HEK293 (cell line): ENCODE results near the gene SYNE1.

Experiments
- CTCF ChIA-PET: fragments of 350-600 bp; formaldehyde crosslinking; extraction: SDS; loops from one replicate; lab custom pipeline; 2021; ENCODE audit warnings: antibody characterized with exemption; lab: Yijun Ruan, JAX
- POLR2A ChIA-PET: fragments of 300-600 bp; formaldehyde crosslinking; extraction: SDS; loops from one replicate; lab custom pipeline; 2020; ENCODE audit warnings: antibody characterized with exemption, inconsistent platforms; lab: Yijun Ruan, JAX
- H3K27ac ChIP-seq: fragments of 200-500 bp; sonication (Bioruptor generic); 2 replicates; pipeline ENCODE4 v1.5.1; 2014; ENCODE audit warnings: low read depth, low read length, control low read depth, inconsistent platforms; ENCODE audit errors: extremely low read depth
- H3K36me3 ChIP-seq, 2 experiments: fragments of 200-500 bp in 1 of 2; sonication (Bioruptor generic) in 1 of 2; 1 replicate in 1 of 2; 2 replicates in 1 of 2; pipeline ENCODE4 v1.5.1; 2014 to 2017; ENCODE audit warnings: inconsistent platforms in 2 of 2, low read length in 2 of 2; ENCODE audit not compliant: control insufficient read depth in 2 of 2, insufficient read depth in 1 of 2
- H3K4me1 ChIP-seq: fragments of 200-500 bp; sonication (Bioruptor generic); 2 replicates; pipeline ENCODE4 v1.5.1; 2014; ENCODE audit warnings: mild to moderate bottlenecking, low read length, inconsistent platforms; ENCODE audit not compliant: control insufficient read depth, insufficient read depth
- H3K4me3 ChIP-seq: 2 replicates; pipeline ENCODE4 v1.5.1; 2011; ENCODE audit warnings: low read depth, mild to moderate bottlenecking, control low read depth, low read length, moderate library complexity
- H3K9me3 ChIP-seq: fragments of 200-500 bp; sonication (Bioruptor generic); 2 replicates; pipeline ENCODE4 v1.5.1; 2014; ENCODE audit warnings: low read depth, low read length, inconsistent platforms; ENCODE audit not compliant: control insufficient read depth, insufficient read depth
- GFI1B ChIP-seq: fragments of 450-650 bp; formaldehyde crosslinking; IDR thresholded peaks from 2 replicates; pipeline ENCODE4 v1.5.1; 2016; ENCODE audit warnings: missing biosample characterization, missing genetic modification characterization
- KLF1 ChIP-seq: fragments of 450-650 bp; formaldehyde crosslinking; IDR thresholded peaks from 2 replicates; pipeline ENCODE4 v1.5.1; 2016; ENCODE audit warnings: missing biosample characterization, missing genetic modification characterization
- KLF8 ChIP-seq: fragments of 450-650 bp; formaldehyde crosslinking; IDR thresholded peaks from 2 replicates; pipeline ENCODE4 v1.5.1; 2016; ENCODE audit warnings: missing biosample characterization, missing genetic modification characterization
- MEIS1 ChIP-seq: sonication (generic); formaldehyde crosslinking; IDR thresholded peaks from 2 replicates; pipeline ENCODE4 v1.8.1; 2022; ENCODE audit warnings: missing genetic modification reagents, mild to moderate bottlenecking, borderline replicate concordance
- MYNN ChIP-seq: fragments of 450-650 bp; formaldehyde crosslinking; IDR thresholded peaks from 2 replicates; pipeline ENCODE4 v1.5.1; 2016; ENCODE audit warnings: missing biosample characterization, missing genetic modification characterization, borderline replicate concordance
- MZF1 ChIP-seq: fragments of 450-650 bp; formaldehyde crosslinking; IDR thresholded peaks from 2 replicates; pipeline ENCODE4 v1.5.1; 2017; ENCODE audit warnings: missing biosample characterization, missing genetic modification characterization, borderline replicate concordance
- PATZ1 ChIP-seq: fragments of 450-650 bp; formaldehyde crosslinking; IDR thresholded peaks from 2 replicates; pipeline ENCODE4 v1.5.1; 2016; ENCODE audit warnings: missing biosample characterization, missing genetic modification characterization
- PRDM6 ChIP-seq: fragments of 450-650 bp; formaldehyde crosslinking; IDR thresholded peaks from 2 replicates; pipeline ENCODE4 v1.5.1; 2017; ENCODE audit warnings: missing biosample characterization, missing genetic modification characterization
- TRIM28 ChIP-seq: IDR thresholded peaks from 2 replicates; pipeline ENCODE4 v1.6.1; 2011; ENCODE audit warnings: low read length, control low read depth, borderline replicate concordance
- ZBTB20 ChIP-seq: fragments of 450-650 bp; formaldehyde crosslinking; IDR thresholded peaks from 2 replicates; pipeline ENCODE4 v1.5.1; 2016; ENCODE audit warnings: missing biosample characterization, missing genetic modification characterization
- ZBTB44 ChIP-seq: fragments of 450-650 bp; IDR thresholded peaks from 2 replicates; pipeline ENCODE4 v1.5.1; 2018; ENCODE audit warnings: missing biosample characterization, mild to moderate bottlenecking, missing genetic modification characterization
- ZBTB48 ChIP-seq: fragments of 450-650 bp; formaldehyde crosslinking; IDR thresholded peaks from 2 replicates; pipeline ENCODE4 v1.5.1; 2016; ENCODE audit warnings: missing biosample characterization, missing genetic modification characterization
- ZBTB49 ChIP-seq: fragments of 450-650 bp; formaldehyde crosslinking; IDR thresholded peaks from 2 replicates; pipeline ENCODE4 v1.5.1; 2016; ENCODE audit warnings: missing biosample characterization, missing genetic modification characterization, low read depth
- ZBTB8A ChIP-seq: fragments of 450-650 bp; formaldehyde crosslinking; IDR thresholded peaks from 2 replicates; pipeline ENCODE4 v1.5.1; 2016; ENCODE audit warnings: missing biosample characterization, missing genetic modification characterization
- ZIC2 ChIP-seq: fragments of 450-650 bp; formaldehyde crosslinking; IDR thresholded peaks from 2 replicates; pipeline ENCODE4 v1.5.1; 2016; ENCODE audit warnings: missing biosample characterization, missing genetic modification characterization
- ZNF112 ChIP-seq: fragments of 450-650 bp; formaldehyde crosslinking; IDR thresholded peaks from 2 replicates; pipeline ENCODE4 v1.5.0; 2017; ENCODE audit warnings: missing biosample characterization, missing genetic modification characterization
- ZNF169 ChIP-seq: fragments of 450-650 bp; formaldehyde crosslinking; IDR thresholded peaks from 2 replicates; pipeline ENCODE4 v1.5.1; 2016; ENCODE audit warnings: missing biosample characterization, missing genetic modification characterization
- ZNF221 ChIP-seq: fragments of 450-650 bp; formaldehyde crosslinking; IDR thresholded peaks from 2 replicates; pipeline ENCODE4 v1.5.1; 2017; ENCODE audit warnings: missing biosample characterization, missing genetic modification characterization, borderline replicate concordance
- ZNF24 ChIP-seq: fragments of 450-650 bp; formaldehyde crosslinking; IDR thresholded peaks from 2 replicates; pipeline ENCODE4 v1.5.1; 2016; ENCODE audit warnings: missing biosample characterization, missing genetic modification characterization
- ZNF324 ChIP-seq: fragments of 450-650 bp; formaldehyde crosslinking; IDR thresholded peaks from 2 replicates; pipeline ENCODE4 v1.5.1; 2016; ENCODE audit warnings: missing biosample characterization, missing genetic modification characterization
- ZNF433 ChIP-seq: fragments of 450-650 bp; formaldehyde crosslinking; IDR thresholded peaks from 2 replicates; pipeline ENCODE4 v1.5.1; 2016; ENCODE audit warnings: missing biosample characterization, missing genetic modification characterization, low read depth
- ZNF521 ChIP-seq: fragments of 450-650 bp; formaldehyde crosslinking; IDR thresholded peaks from 2 replicates; pipeline ENCODE4 v1.5.1; 2017; ENCODE audit warnings: missing biosample characterization, mild to moderate bottlenecking, missing genetic modification characterization
- ZNF561 ChIP-seq: fragments of 450-650 bp; IDR thresholded peaks from 2 replicates; pipeline ENCODE4 v1.5.1; 2018; ENCODE audit warnings: missing biosample characterization, missing genetic modification characterization, borderline replicate concordance
- ZNF621 ChIP-seq: fragments of 450-650 bp; formaldehyde crosslinking; IDR thresholded peaks from 2 replicates; pipeline ENCODE4 v1.5.1; 2017; ENCODE audit warnings: missing biosample characterization, missing genetic modification characterization
- ZNF664 ChIP-seq: fragments of 450-650 bp; formaldehyde crosslinking; IDR thresholded peaks from 2 replicates; pipeline ENCODE4 v1.5.1; 2016; ENCODE audit warnings: missing biosample characterization, missing genetic modification characterization
- ZNF701 ChIP-seq: fragments of 450-650 bp; formaldehyde crosslinking; IDR thresholded peaks from 2 replicates; pipeline ENCODE4 v1.5.1; 2016; ENCODE audit warnings: missing biosample characterization, missing genetic modification characterization
- ZNF776 ChIP-seq: fragments of 450-650 bp; formaldehyde crosslinking; IDR thresholded peaks from 2 replicates; pipeline ENCODE4 v1.5.0; 2017; ENCODE audit warnings: missing biosample characterization, missing genetic modification characterization, borderline replicate concordance

SYNE1 gene

GRCh38 chr6:152195896-152196295 lies 441.3 kb downstream of the SYNE1 start:
- TF ChIP-seq MYNN (tag by site-specific recombination), result no peak
- TF ChIP-seq MEIS1, result no peak
- no peak for TF ChIP-seq GFI1B (tag by site-specific recombination)
- no peak for TF ChIP-seq ZBTB8A (tag by site-specific recombination)
- TF ChIP-seq ZNF169 (tag by site-specific recombination), result no peak
- no peak for TF ChIP-seq ZBTB48 (tag by site-specific recombination)
- no peak for TF ChIP-seq ZNF112 (tag by site-specific recombination)
- TF ChIP-seq PRDM6 (tag by site-specific recombination), result no peak
- TF ChIP-seq ZNF664, result no peak
- TF ChIP-seq ZNF24 (tag by site-specific recombination), result no peak
- no peak for TF ChIP-seq KLF8 (tag by site-specific recombination)
- TF ChIP-seq KLF1 (tag by site-specific recombination), result no peak
- TF ChIP-seq TRIM28, result no peak
- TF ChIP-seq ZBTB20, result no peak
- TF ChIP-seq ZNF433, result no peak
- no peak for TF ChIP-seq ZNF621 (tag by site-specific recombination)
- TF ChIP-seq PATZ1 (tag by site-specific recombination), result no peak
- POLR2A ChIA-PET, result no interaction called here
- CTCF ChIA-PET, result no interaction called here
- no peaks in the 10 kb centered on the region for H3K4me1 ChIP-seq
- no peak overlapping the region for H3K4me3 ChIP-seq
- H3K36me3 ChIP-seq, result peaks cover 0 to 20% of the 10 kb centered on the region in 2 experiments; a peak in 1 of 3 replicates
- no peak overlapping the region for H3K27ac ChIP-seq
- H3K9me3 ChIP-seq, result no peaks in the 10 kb centered on the region

GRCh38 chr6:152189736-152190135 lies 447.4 kb downstream of the SYNE1 start:
- no peak for TF ChIP-seq ZIC2 (tag by site-specific recombination)
- TF ChIP-seq ZNF324 (tag by site-specific recombination), result no peak
- no peak for TF ChIP-seq ZBTB49 (tag by site-specific recombination)
- no peak for TF ChIP-seq ZNF561 (tag by site-specific recombination)
- TF ChIP-seq ZNF776, result no peak
- TF ChIP-seq ZBTB44 (tag by site-specific recombination), result no peak
- TF ChIP-seq MZF1 (tag by site-specific recombination), result no peak
- no peak for TF ChIP-seq ZNF221 (tag by site-specific recombination)
- TF ChIP-seq ZNF521 (tag by site-specific recombination), result no peak
- TF ChIP-seq ZNF701 (tag by site-specific recombination), result no peak
- TF ChIP-seq, all 188 proteins: peak for 0
- no peak overlapping the region for H3K27ac ChIP-seq
- H3K36me3 ChIP-seq, result no peaks in the 10 kb centered on the region
- no peaks in the 10 kb centered on the region for H3K9me3 ChIP-seq
- no peak overlapping the region for H3K4me3 ChIP-seq
- CTCF ChIA-PET, result interaction anchor here (1.1 kb wide), 1 partner anchor 18 kb away, joined by 3 read pairs; no protein-coding TSS in a partner anchor
- POLR2A ChIA-PET, result no interaction called here
- no peaks in the 10 kb centered on the region for H3K4me1 ChIP-seq
